HepG2 (cell line): Measurements from ENCODE around the gene PPP1R13B. TPM values are rescaled to one million over a fixed set of nuclear protein-coding genes. Genes with fewer than 3 reads are reported as not detected.

Experiments used
- ATAC-seq: fragments of 200-7000 bp; cut with Tn5 transposase; 3 replicates; pipeline ENCODE4 v1.9.1; 2020; ENCODE audit warnings: mild to moderate bottlenecking, moderate library complexity
- BruUV-seq: library from RNA; stranded (reverse); fragments of 400-500 nt; replicated peaks from 2 replicates; lab custom pipeline; 2021; lab: Mats Ljungman, UMichigan
- CTCF ChIA-PET: fragments of 300-600 bp; formaldehyde crosslinking; extraction: SDS; loops from one replicate; lab custom pipeline; 2021; ENCODE audit warnings: low total read pairs, inconsistent platforms, low intra/inter-chr PET ratio; lab: Yijun Ruan, JAX
- POLR2A ChIA-PET: fragments of 350-600 bp; sonication (Branson Sonifier 250); formaldehyde crosslinking; loops from one replicate; lab custom pipeline; 2020; ENCODE audit warnings: antibody characterized with exemption, inconsistent platforms; lab: Yijun Ruan, JAX
- DNase-seq: peaks from one replicate; pipeline ENCODE4 v3.0.0-alpha.2; 2015; ENCODE audit warnings: low spot score
- FAIRE-seq: peaks from 3 replicates; lab custom pipeline; 2011; peaks lifted over from hg19 to GRCh38; lab: Jason Lieb, UNC
- H2AFZ ChIP-seq: one replicate; pipeline ENCODE4 v1.6.1; 2011; ENCODE audit warnings: low read length, inconsistent platforms
- H3K27ac ChIP-seq: fragments of 300-600 bp; 3 replicates; pipeline ENCODE4 v1.8.0; 2011; ENCODE audit warnings: mixed run types, mild to moderate bottlenecking, mixed read lengths, low read length, inconsistent platforms; ENCODE audit not compliant: insufficient read depth; ENCODE audit errors: extremely low read length
- H3K27me3 ChIP-seq, 2 experiments: fragments of 200-600 bp in 1 of 2; 2 replicates in 1 of 2; 3 replicates in 1 of 2; pipeline versions ENCODE4 v1.6.0 to v1.8.0; 2011; ENCODE audit warnings: low read length in 2 of 2, mild to moderate bottlenecking in 2 of 2, moderate library complexity in 2 of 2, inconsistent platforms in 1 of 2; ENCODE audit not compliant: insufficient read depth in 2 of 2, control insufficient read depth in 1 of 2
- H3K36me3 ChIP-seq, 2 experiments: fragments of 200-600 bp in 1 of 2; replicated peaks in 1 of 2; 2 replicates in 1 of 2; 3 replicates in 1 of 2; pipeline versions ENCODE4 v1.5.1 to v1.8.0; 2011; ENCODE audit warnings: low read length in 2 of 2, inconsistent platforms in 1 of 2; ENCODE audit not compliant: insufficient read depth in 2 of 2, control insufficient read depth in 1 of 2
- H3K4me1 ChIP-seq: 2 replicates; pipeline ENCODE4 v1.5.1; 2012; ENCODE audit warnings: low read length, inconsistent platforms; ENCODE audit not compliant: insufficient read depth
- H3K4me2 ChIP-seq: 2 replicates; pipeline ENCODE4 v1.6.0; 2011; ENCODE audit warnings: low read depth, low read length, inconsistent platforms
- H3K4me3 ChIP-seq, 3 experiments: fragments of 200-600 bp in 1 of 3; sonication (generic), shearing (Covaris generic) in 1 of 3; replicated peaks in 1 of 3; 2 replicates each; pipeline ENCODE4 v1.5.1; 2011 to 2016; ENCODE audit warnings: low read length in 3 of 3, inconsistent platforms in 2 of 3, low read depth in 2 of 3, mild to moderate bottlenecking in 2 of 3, control low read depth in 1 of 3, mixed read lengths in 1 of 3; ENCODE audit not compliant: insufficient read depth in 1 of 3
- H3K79me2 ChIP-seq: one replicate; pipeline ENCODE4 v1.6.1; 2011; ENCODE audit warnings: low read length, inconsistent platforms; ENCODE audit not compliant: insufficient read depth
- H3K9ac ChIP-seq: 2 replicates; pipeline ENCODE4 v1.6.0; 2011; ENCODE audit warnings: mild to moderate bottlenecking, low read depth, low read length, inconsistent platforms; ENCODE audit not compliant: insufficient read depth
- H3K9me3 ChIP-seq: 2 replicates; pipeline ENCODE4 v1.5.1; 2012; ENCODE audit warnings: mild to moderate bottlenecking, low read length
- H4K20me1 ChIP-seq: 2 replicates; pipeline ENCODE4 v1.6.0; 2011; ENCODE audit warnings: inconsistent platforms, mild to moderate bottlenecking, low read length, moderate library complexity; ENCODE audit not compliant: insufficient read depth
- CCDC6 ChIP-seq: sonication (generic); formaldehyde crosslinking; IDR thresholded peaks from 2 replicates; pipeline ENCODE4 v1.8.1; 2022; ENCODE audit warnings: mild to moderate bottlenecking, missing genetic modification reagents, moderate library complexity
- FLYWCH1 ChIP-seq: sonication (generic); formaldehyde crosslinking; IDR thresholded peaks from 2 replicates; pipeline ENCODE4 v1.8.1; 2023; ENCODE audit warnings: mild to moderate bottlenecking, missing genetic modification reagents
- GATAD2A ChIP-seq: IDR thresholded peaks from 2 replicates; pipeline ENCODE4 v1.6.1; 2016
- RARA ChIP-seq: IDR thresholded peaks from 2 replicates; pipeline ENCODE4 v1.6.1; 2016; ENCODE audit warnings: missing genetic modification reagents, missing compliant biosample characterization
- SKIL ChIP-seq: sonication (generic); formaldehyde crosslinking; IDR thresholded peaks from 2 replicates; pipeline ENCODE4 v1.8.0; 2022; ENCODE audit warnings: missing genetic modification reagents, mild to moderate bottlenecking, moderate library complexity, borderline replicate concordance
- SNAPC4 ChIP-seq: sonication (generic); formaldehyde crosslinking; IDR thresholded peaks from 2 replicates; pipeline ENCODE4 v1.4.0; 2020; ENCODE audit warnings: mild to moderate bottlenecking, missing genetic modification reagents
- TFAP4 ChIP-seq: sonication (generic); IDR thresholded peaks from 2 replicates; pipeline ENCODE4 v1.6.1; 2016; ENCODE audit warnings: low read depth, borderline replicate concordance
- ZBTB44 ChIP-seq: sonication (generic); formaldehyde crosslinking; IDR thresholded peaks from 2 replicates; pipeline ENCODE4 v1.4.0; 2020; ENCODE audit warnings: missing genetic modification reagents
- ZMYM4 ChIP-seq: sonication (generic); formaldehyde crosslinking; IDR thresholded peaks from 2 replicates; pipeline ENCODE4 v1.8.1; 2023; ENCODE audit warnings: mild to moderate bottlenecking, missing genetic modification reagents
- ZNF234 ChIP-seq: sonication (generic); formaldehyde crosslinking; conservative IDR thresholded peaks from 2 replicates; pipeline ENCODE4 v1.5.1; 2020; ENCODE audit warnings: mild to moderate bottlenecking, missing genetic modification reagents
- ZNF253 ChIP-seq: sonication (generic); formaldehyde crosslinking; IDR thresholded peaks from 2 replicates; pipeline ENCODE4 v1.8.0; 2022; ENCODE audit warnings: mild to moderate bottlenecking, missing genetic modification reagents, borderline replicate concordance
- ZNF576 ChIP-seq: sonication (generic); formaldehyde crosslinking; IDR thresholded peaks from 2 replicates; pipeline ENCODE4 v1.4.0; 2020; ENCODE audit warnings: mild to moderate bottlenecking, missing genetic modification reagents
- ZNF850 ChIP-seq: sonication (generic); formaldehyde crosslinking; conservative IDR thresholded peaks from 2 replicates; pipeline ENCODE4 v1.9.0; 2021; ENCODE audit warnings: mild to moderate bottlenecking, missing genetic modification reagents
- WGBS: methylation state at CpG from one replicate; pipeline ENCODE4 v1.1.6; 2017; ENCODE audit warnings: low lambda C conversion rate; 5-methylcytosine and 5-hydroxymethylcytosine counted together
- in situ Hi-C: cut with HindIII; loops from 2 replicates; pipeline ENCODE4 v1.10.0; 2017; ENCODE audit warnings: low pct_unique_long_range_greater_than_20kb; ENCODE audit not compliant: extremely low pct_ligation_motif_present
- intact Hi-C: fragments of 100-400 bp; cut with micrococcal nuclease; formaldehyde crosslinking; loops from one replicate; pipeline ENCODE4 v1.10.0; 2022; ENCODE audit not compliant: unreplicated experiment
- polyA plus RNA-seq, 8 experiments: library from polyadenylated mRNA; depleted of rRNA in 3 of 8; stranded (reverse) in 7 of 8; unstranded in 1 of 8; fragments of >200 nt; fragmentation: Illumina TruSeq in 4 of 8; extraction: Trizol in 4 of 8; gene quantifications; 2 replicates each; pipeline versions ENCODE4 v1.2.1 to v1.2.3, GENCODE V29; 2011 to 2016; ENCODE audit warnings: low read depth in 4 of 8, missing spikeins in 1 of 8, mixed read lengths in 1 of 8; ENCODE audit not compliant: insufficient read depth in 1 of 8
- total RNA-seq, 5 experiments: library from RNA; depleted of rRNA; stranded (reverse); fragments of >200 nt; fragmentation: Illumina TruSeq; extraction: Trizol; gene quantifications; 2 replicates each; pipeline ENCODE4 v1.2.3, GENCODE V29; 2016; ENCODE audit warnings: low read depth in 1 of 5

PPP1R13B gene
- total and polyA plus RNA-seq, 2 of the 13 experiments (the other 11 are each of a cell fraction or from before 2014, with no cell fraction given) = 4.6 to 9.4 TPM

- TF ChIP-seq SKIL (CRISPR knock-in tag) = no peak
- no peak for TF ChIP-seq FLYWCH1 (CRISPR knock-in tag)
- no peak for TF ChIP-seq CCDC6 (CRISPR knock-in tag)
Observed at GRCh38 chr14:103746701-103747100, 100.7 kb downstream of the PPP1R13B start (continued).

- Histone ChIP-seq H3K4me2 (no peak overlapping the region), H3K9ac (no peak overlapping the region), H4K20me1 (no peaks in the 10 kb centered on the region), H3K4me1 (peaks cover 16% of the 10 kb centered on the region), H3K27me3 (no peaks in the 10 kb centered on the region), H3K79me2 (no peaks in the 10 kb centered on the region), H3K4me3 (no peak overlapping the region), H3K27ac (no peak overlapping the region), H3K9me3 (no peaks in the 10 kb centered on the region), H2AFZ (no peak overlapping the region), H3K36me3 (peaks cover 9 to 40% of the 10 kb centered on the region in 2 experiments; a peak in 4 of 5 replicates)
- in situ Hi-C loops (no loop called here), intact Hi-C loops (no loop called here)
- DNase-seq (peak; percentile 61), FAIRE-seq (peak; percentile 61), ATAC-seq (peak; percentile 73)
- no TSS peak for BruUV-seq
- CTCF ChIA-PET = no interaction called here
- 31% methylated on average over 5 of the region's 5 CpGs for WGBS
- POLR2A ChIA-PET = no interaction called here
- TF ChIP-seq TFAP4 (no peak), GATAD2A (CRISPR knock-in tag) (0 out of 2 replicates have a peak, but pooled peaks have one; percentile 14), ZBTB44 (CRISPR knock-in tag) (no peak), RARA (CRISPR knock-in tag) (peak; percentile 56; the same call in 1 of the 2 replicates), ZNF253 (no peak), ZMYM4 (CRISPR knock-in tag) (no peak), SNAPC4 (CRISPR knock-in tag) (no peak), ZNF234 (CRISPR knock-in tag) (no peak), ZNF850 (CRISPR knock-in tag) (no peak), ZNF576 (CRISPR knock-in tag) (no peak)
Observed at GRCh38 chr14:103745424-103745823, 102.0 kb downstream of the PPP1R13B start.
